ENCODE measurements around the gene COMP.
"Not testable (repeated sequence)": the region's sequence is repeated elsewhere in the genome, so short reads cannot be mapped to it uniquely, and the experiment has no call there.

Gene COMP

DNA sequence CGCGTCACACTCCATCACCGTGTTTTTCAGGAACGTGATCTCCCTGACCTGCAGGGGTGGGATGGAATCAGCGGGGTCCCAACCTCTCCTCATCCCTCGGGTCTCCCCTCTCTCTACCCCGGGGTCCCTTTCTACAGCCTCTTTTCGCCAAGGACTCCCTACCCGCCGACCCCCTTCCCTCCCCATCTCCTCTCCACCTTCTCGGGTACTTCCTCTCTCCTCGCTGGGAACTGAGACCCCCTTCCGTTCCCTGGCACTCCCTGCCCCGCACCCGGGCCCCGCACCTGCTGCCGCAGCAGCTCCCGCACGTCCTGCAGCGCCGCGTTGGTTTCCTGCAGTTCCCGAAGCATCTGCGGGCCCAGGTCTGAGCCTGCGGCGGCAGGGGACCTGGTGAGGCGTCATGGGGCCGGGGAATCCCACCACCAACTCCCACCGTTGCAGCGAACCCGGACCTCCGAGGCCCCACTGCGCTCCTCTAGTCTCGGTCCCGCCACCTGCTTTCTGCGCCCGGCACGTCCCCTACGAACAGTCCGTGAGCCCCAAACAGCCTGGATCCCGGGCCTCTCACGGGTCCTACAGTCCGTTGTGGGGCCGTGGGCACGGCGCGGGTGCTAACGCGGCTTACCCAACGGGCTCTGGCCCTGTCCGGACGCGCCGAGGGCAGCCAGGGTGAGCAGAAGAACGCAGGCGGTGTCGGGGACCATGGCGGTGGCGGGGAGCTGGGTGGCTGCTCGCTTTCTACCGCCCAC lies at the start of gene COMP:
Gene COMP (minus strand): TSS at position 740 of the 749 bp plus-strand sequence. CDS start 36 bp downstream, at position 704.
- DNase-seq: no peak

DNA sequence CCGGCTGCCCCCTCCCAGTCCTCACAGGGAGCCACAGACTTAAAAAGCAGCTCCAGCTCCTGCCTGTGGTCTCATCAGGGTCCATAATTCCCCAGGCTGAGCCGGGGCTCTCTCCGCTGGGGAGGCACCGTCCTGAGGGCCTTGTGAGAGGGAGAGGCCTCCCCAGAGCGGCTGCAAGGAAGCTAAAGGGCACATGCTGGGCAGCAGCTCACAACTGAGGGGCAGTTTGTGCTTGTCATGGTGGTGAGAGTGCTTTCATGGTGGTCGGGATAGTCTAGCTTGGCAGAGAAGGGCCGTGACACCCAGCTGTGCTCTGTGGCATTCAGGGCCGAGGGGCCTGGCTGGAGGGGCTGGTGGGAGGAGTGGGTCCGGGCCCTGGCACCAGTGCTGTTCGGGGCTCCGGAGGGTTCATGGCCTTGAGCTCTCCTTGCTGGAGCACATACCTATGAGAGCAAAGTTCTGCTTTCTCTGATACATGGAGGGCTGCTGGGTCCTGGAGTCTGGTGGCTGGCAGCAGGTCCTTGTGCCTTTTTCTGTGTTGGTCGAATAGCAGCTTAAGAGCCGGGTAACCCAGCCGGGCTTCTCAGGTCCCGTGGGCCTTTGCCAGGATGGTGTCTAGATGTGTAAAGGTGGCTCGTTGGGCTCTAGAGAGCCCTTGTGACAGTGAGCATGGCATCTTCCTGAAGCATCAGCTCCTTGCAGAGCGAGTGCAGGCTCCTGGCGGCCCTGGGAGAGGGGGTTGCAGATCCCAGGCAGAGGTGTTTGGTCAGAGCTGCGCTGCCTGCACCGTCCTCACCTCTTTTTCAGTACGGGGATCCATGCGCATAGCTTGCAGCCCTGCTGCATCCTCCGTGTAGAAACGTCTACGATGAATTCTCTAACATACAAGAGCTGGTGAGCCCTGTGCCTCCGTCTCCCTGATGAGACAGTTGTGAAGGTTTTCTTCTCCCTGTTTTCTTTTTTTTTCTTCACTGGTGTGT lies 49.5 kb upstream of the COMP start:
- DNase-seq: no peak

DNA sequence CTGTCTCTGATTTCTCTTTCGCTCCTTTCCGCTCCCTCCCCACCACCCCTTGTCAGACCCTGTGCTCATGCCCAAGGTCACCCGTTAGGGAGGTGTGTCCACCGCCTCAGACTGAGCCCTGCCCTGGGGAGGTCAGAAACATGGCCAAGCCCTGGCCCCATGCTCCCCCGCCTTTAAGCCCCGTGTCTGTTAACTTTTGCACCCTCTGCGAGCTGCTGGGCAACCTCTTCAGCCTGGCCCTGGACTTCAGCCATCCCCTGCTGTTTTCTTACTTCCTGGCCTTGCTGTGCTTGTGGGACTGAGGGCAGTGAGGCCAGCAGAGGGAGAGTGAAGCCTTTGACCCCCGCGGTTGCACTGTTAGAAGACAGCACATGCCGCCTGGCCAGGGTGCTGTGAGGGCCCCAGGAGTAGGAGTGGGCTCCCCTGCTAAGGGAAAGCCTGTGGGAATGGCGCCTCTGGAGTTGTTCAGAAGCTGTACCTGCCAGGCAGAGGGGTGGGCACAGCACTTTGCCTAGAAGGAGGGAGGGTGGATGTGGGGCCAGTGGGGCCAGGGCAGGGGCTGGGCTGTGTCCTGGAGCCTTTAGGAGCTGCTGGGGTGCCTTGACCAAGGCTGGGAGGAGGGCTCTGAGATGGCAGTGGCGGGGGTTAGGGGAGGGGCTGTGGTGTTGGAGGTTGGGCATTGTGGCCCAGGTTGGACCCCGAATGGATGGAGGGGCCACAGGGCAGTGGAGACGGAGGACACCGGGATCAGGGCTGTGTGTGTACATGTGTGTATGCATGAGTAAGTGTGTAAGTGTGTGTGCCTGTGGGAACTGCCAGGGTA lies 48.6 kb upstream of the COMP start:
- no peak for DNase-seq

DNA sequence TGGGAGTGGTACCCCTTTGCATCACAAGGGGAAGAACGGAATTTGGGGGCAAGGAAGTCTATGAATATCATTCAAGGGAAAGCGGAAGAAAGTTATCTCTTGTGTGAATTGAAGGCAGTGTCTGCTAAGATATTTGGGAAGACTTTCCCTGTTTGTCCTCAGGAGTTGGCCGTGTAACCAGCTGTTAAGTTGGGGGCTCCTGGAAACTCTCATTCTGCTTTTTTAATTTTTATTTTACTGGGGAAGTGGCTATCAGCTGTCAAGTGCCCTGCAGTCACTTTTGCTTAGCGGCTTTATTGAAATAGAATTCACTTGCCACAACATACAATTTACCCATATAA lies 43.5 kb upstream of the COMP start:
- DNase-seq: no peak

DNA sequence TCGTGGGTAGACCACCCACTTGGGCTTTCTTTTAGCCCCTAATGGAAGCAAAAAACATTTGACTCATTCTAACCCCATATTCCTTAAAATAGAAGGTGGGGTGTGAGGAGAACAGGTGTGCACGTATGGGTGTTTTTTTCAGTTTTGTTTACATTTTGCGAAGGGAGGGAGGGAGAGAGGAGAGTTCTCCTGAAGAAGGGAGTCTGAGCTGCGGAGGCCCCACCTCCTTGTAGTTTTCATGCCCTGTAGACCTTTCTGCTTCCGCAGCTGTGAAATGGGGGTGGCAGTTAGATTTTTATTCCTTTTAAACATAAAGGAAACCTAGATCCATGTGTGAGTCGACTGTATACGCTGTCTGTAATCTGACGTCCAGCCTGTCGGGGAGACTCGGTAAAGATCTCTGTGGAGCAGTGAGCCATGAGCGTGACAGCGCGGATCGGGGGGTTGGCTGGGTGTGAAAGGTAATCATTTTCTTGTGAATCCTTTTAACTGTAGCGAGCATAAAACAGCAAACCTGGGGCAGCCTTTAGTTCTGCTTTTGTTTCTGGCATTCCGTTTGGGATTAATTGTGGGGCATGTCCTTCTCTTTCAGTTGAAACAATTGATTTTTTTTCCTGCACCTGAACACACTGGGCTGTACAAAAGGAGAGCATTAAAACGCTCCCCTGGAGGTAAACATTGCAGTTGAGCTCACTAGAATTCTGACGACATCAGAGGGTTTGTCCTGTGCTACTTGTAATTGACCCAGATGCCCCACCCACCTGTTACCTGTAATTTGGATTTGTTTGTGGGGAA lies 42.9 kb upstream of the COMP start:
- no peak for DNase-seq

DNA sequence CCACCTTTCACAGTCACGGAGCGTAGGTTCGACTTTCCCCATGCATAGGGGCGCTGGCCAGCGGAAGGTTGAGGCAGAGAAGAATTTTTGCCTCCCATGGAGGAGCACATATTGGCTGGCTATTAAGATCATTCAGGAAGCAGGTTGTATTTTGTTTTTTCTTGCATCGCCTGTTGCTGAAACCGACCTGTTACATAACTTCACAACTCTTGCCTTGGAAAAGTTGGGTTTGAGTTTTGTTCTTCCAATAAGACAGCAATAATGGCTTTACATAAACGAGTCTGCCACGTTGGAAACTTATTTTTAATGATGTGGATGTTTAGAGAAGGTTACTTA lies 42.0 kb upstream of the COMP start:
- no peak for DNase-seq

DNA sequence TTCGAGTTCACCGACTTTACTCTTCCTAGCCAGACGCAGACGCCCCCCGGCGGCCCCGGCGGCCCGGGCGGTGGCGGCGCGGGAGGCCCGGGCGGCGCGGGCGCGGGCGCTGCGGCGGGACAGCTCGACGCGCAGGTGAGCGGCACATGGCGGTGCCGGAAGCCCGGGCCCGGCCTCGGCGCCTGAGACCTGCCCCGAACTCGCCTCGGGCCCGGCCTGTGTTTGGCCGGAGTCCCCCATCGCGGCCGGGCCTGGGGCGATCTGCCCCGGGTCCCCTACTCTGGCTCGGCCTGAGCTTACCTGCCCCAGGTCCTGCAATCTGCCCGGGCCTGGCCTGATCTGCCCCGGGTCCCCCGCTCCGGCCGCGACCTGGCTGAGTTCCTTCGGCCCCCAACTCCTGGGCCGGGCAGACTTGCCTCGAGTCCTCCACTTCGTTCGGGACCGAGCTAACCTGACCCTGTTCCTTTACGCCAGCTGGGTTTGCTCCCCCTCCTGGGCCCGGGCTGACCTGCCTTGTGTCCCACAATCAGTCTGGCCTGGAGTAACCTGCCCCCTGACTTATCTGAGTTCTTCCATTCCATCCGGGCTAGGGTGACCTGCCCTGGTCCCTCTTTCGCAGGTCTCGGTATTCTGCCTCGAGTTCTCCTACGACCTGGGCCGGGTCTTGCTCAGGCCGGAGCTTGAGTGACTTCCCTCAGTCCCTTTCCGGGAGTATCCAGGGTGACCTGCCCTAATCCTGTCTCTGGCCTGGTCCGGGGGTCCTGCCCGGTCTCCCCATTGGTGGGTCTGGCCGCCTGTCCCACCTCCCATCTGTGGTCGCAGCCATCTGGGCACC lies 41.4 kb upstream of the COMP start:
- no peak for DNase-seq

DNA sequence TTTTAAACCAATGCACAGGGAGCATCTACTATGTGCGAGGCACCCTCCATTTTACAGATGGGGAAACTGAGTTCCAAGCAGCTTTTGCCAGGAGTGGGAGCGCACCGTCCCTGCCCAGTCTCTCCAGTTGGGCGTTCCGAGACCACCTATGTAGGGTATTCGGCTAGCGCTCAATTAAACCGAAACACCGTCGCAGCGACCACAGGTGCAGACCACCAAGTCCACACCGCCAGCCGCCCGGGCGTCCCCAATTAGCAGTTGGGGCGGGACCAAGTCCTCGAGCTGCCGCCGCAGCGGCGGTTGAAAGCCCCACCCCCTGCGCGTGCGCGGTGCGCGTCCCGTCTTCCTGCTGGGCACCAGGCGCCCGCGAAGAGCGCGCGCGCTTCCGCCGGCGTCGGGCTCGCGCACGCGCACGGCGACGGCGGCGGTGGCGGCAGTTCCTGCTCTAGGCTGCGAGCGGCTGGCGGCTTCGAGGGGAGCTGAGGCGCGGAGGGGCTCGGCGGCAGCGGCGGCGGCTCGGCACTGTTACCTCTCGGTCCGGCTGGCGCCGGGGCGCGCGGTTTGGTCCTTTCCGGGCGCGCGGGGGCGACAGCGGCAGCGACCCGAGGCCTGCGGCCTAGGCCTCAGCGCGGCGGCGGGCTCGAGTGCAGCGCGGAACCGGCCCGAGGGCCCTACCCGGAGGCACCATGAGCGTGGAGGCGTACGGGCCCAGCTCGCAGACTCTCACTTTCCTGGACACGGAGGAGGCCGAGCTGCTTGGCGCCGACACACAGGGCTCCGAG lies 40.6 kb upstream of the COMP start, which contains the start of gene UPF1:
Gene UPF1 (plus strand): TSS at position 436 of the 782 bp plus-strand sequence. CDS start 251 bp downstream, at position 687.
- DNase-seq: peak; percentile 77

DNA sequence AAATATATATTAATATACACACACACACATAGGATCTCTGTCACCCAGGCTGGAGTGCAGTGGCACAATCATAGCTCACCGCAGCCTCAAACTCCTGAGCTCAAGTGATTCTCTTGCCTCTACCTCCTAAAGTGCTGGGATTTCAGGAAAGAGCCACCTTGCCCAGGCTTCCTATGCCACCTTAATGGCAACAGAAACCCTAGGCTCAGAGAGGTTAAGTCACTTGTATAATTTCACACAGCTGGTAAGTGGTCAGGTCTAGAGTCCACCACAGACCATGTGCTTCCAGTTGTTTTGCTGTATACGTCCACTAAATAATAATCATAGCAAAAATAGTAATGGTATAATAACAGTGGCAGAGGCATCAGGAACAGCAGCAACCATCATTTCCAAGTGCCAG lies 39.4 kb upstream of the COMP start:
- DNase-seq: no peak

DNA sequence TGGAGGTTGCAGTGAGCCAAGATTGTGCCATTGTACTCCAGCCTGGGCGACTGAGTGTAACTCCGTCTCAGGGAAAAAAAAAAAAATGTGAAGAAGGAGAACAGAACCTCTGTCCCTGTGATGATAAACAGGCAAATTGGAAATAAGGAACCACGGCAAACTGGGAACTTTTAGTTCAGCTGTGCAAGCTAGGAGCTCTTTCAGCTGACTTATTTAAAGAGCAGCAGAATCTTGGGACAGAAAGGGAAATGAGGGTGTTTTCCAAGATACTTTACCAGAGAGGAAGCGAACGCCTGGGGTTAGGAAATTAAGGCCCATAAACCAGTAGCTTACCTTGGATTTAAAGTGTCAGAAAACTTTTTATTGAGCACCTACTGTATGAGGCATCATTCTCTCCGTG lies 37.7 kb upstream of the COMP start:
- DNase-seq: no peak

DNA sequence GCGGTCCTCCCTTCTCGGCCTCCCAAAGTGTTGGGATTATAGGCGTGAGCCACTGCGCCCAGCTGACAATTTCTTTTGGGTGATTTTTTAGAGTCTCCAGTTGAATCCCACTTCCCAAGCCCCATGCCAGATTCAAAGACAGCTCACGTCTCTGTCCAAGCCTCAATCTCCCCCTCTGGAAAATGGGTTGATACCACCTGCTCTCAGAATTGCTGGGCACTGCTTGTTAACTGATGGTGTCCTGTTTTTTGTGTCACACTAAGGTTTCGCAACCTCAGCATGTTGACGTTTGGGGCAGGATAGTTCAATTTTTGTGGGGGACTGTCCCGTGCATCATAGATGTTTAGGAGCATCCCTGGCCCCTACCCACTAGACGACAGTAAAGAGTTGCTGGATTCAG lies 26.5 kb upstream of the COMP start:
- no peak for DNase-seq

DNA sequence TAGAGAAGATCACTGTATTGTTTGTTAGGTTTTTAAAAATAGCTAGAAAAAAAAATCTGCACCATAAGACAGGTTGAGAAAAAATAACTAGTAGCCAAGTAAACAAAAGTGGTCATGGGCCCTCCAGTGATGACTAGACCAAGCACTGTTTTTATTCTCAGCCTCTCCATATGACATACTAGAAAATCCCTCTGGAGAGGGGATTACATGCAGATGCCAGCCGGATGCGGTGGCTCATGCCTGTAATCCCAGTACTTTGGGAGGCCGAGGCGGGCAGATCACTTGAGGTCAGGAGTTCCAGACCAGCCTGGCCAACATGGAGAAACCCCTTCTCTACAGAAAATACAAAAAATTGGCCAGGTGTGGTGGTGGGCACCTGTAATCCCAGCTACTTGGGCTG lies 25.5 kb upstream of the COMP start:
- DNase-seq: not testable (repeated sequence)

DNA sequence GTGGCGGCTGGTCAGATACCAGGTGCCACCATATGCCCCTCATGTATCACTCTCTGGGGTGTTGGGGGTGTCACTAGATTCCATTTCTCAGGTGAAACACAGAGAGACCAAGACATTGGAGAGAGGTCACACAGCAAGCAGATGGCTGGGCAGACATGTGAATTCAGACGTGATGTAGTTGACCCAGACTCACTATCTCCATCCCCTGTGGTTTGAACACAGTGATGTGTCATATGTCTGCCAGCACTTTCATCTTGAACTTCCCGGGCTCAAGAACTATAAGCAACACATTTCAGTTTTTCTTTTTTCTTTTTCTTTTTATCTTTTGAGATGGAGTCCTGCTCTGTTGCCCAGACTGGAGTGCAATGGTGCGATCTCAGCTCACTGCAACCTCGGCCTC lies 24.6 kb upstream of the COMP start:
- DNase-seq: no peak

DNA sequence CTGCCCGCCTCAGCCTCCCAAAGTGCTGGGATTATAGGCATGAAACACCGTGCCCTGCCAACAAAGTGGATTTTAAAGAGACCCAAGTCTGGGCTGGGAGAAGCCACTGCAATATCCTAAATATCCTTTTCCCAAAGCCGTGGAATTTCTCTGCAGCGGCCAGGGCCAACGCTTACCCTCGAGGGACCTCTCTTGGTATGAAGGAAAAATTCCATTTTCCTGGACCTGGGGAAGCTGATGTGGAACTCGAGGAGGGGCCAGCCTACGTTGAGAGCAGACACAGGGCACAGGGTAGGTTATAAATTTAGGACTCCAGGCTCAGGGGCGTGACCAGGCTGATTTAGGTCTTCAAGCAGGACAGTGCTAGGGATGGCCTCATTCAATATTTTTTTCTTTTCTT lies 23.0 kb upstream of the COMP start:
- DNase-seq: no peak

DNA sequence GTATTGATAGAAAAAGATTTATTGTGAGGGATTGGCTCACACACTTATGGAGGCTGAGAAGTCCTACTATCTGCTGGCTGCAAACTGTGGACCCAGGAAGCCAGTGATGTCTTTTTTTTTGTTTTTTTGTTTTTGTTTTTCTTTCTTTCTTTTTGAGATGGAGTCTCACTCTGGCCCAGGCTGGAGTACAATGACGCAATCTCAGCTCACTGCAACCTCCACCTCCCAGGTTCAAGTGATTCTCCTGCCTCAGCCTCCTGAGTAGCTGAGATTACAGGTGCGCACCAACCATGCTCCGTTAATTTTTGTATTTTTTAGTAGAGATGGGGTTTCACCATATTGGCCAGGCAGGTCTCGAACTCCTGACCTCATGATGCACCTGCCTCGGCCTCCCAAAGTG lies 20.5 kb upstream of the COMP start:
- DNase-seq: not testable (repeated sequence)

DNA sequence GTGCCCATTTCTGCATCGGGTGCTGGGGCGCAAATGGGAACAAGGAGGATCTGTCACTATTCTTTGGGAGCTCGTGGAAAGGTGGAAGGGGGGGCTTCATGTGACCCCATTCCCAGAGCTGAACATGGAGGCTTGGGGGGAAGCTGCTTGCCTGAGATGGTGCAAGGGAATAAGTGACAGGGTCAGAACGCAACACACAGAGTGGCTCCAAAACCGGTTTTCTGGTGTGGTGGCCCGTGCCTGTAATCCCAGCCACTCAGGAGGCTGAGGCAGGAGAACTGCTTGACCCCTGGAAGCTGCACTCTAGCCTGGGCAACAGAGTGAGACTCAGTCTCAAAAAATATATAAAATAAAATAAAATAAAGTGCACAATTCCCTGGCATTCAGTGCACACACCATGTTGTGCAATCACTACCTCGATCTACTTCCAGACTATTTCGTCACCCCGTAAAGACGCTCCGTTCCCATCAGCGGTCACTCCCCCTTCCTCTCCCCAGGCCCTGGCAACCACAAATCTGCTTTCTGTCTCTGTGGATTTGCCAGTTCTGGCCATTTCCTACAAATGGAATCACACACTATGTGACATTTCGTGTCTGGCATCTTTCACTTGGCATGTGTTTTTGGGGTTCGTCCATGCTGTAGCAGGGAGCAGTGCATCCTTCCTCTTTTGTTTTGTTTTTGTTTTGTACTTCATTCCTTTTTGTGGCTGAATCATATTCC lies 18.2 kb upstream of the COMP start:
- no peak for DNase-seq

DNA sequence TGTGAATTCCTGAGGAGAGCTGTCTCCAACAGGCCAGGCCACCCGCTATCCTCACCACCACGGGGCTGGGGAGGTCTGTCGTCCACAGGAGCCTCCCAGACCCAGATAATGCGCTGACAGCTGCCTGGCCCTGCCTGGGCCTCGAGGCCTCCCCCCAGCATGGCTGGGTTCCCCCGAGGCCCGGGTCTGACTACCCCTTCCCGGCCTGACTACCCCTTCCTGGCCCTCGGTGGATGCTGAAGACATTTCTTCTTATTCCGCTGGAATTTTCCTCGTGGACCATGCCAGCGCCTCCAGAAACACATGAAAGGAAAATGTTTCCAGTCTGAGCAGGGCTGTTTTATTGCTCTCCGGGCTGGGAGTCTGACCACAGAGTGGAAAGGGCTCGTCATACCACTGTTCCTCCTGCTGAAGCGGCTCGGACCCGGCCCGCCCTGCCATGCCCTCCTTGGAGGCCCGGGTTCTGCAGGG lies 16.8 kb upstream of the COMP start:
- no peak for DNase-seq

DNA sequence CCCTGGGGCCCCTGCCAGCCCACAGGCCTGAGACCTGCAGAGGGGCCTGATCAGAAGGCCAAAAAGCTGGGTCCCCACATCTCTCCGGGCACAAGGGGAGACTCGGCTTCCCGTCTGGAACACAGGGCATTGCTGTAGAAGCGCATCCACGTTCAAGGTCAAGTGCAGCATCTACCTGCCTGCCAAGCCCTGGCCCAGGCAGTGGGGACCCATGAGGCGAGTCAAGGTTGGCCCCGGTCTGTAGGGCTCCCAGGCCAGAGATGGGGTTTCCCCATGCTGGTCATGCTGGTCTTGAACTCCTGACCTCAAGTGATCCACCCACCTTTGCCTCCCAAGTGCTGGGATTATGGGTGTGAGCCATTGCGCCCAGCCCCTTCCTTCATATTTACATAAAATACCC lies 13.5 kb upstream of the COMP start:
- DNase-seq: no peak

DNA sequence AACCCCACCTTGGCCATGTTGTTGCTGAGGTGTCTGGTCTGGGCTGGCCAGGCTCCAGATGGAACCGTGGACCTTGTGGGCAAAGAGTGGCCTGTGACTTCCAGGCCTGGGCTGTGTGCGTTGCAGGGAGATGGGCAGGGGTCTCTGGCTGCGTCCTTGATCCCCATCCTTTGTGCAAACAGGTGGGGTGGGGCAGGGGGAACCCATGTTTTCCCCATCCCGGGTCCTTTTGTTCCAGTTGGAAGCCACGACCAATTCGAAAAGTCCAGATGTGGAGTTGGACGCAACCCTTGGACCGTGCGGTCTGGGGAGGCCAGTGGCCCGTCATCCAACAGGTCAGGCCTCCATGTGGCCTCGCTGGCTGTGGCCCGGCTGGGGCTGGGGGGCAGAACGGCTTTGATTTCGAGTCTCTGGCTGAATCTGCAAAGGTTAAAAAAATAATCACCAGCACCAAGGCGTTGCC lies 13.1 kb upstream of the COMP start:
- DNase-seq: no peak
